Measurements from ENCODE around the gene TBKBP1. TPM values are rescaled to one million over a fixed set of nuclear protein-coding genes. Genes with fewer than 3 reads are reported as not detected.

Gene TBKBP1
- total and polyA plus RNA-seq, 2 donors (not counting 3 experiments of a cell fraction or from before 2014, with no cell fraction given), result 7.0 to 11.7 TPM

GRCh38 chr17:47745037-47745380 is 51.0 kb downstream of the TBKBP1 start:
- Histone ChIP-seq H3K9me3 (replicated peaks; ENCODE audit: control insufficient read depth, insufficient read depth, low read length) (no peaks in the 10 kb centered on the region), H3K4me1 (ENCODE audit: control insufficient read depth, extremely low read depth, insufficient read depth, low read length) (no peaks in the 10 kb centered on the region), H3K4me2 (ENCODE audit: insufficient read depth, low read length) (no peak overlapping the region), H3K36me3 (ENCODE audit: control insufficient read depth in 2 of 2, extremely low read depth in 1 of 2, insufficient read depth in 2 of 2, low read length in 2 of 2) (no peaks in the 10 kb centered on the region), H3K27ac (ENCODE audit: insufficient read depth, low read depth, low read length) (no peak overlapping the region), H2AFZ (ENCODE audit: low read depth, low read length) (no peak overlapping the region), H4K20me1 (replicated peaks; ENCODE audit: control insufficient read depth, extremely low read depth, insufficient read depth, low read length) (no peaks in the 10 kb centered on the region), H3K4me3 (replicated peaks in 1 of 3; ENCODE audit: insufficient read depth in 1 of 3, low read depth in 1 of 3, low read length in 3 of 3) (no peak overlapping the region), H3K79me2 (ENCODE audit: control insufficient read depth, insufficient read depth, low read length) (no peaks in the 10 kb centered on the region), H3K9me1 (replicated peaks; ENCODE audit: control insufficient read depth, extremely low read depth, insufficient read depth, low read length) (no peaks in the 10 kb centered on the region), H3K27me3 (ENCODE audit: control insufficient read depth in 2 of 2, insufficient read depth in 2 of 2, low read length in 2 of 2) (peaks cover 9% of the 10 kb centered on the region in 2 experiments), H3K9ac (replicated peaks; ENCODE audit: extremely low read depth, insufficient read depth, low read length) (no peak overlapping the region)
- ChIA-PET CTCF (interaction anchor here (1.1 kb wide), 1 partner anchor 12 kb away, joined by 3 read pairs; the partner anchor contains the start of gene TBX21), POLR2A (no interaction called here)
- FAIRE-seq, result no peak
- dilution Hi-C loops (cut with MboI; ENCODE audit: extremely low pct_ligation_motif_present, low sequenced_read_pairs), result no loop called here
- DNase-seq (ENCODE audit: low read depth, low spot score), result no peak
- intact Hi-C loops (cut with micrococcal nuclease), result no loop called here
- no TSS peak for BruUV-seq (replicated peaks)
- TF ChIP-seq FOS (IDR thresholded peaks at IDR 0.05; ENCODE audit: borderline replicate concordance, insufficient read depth, low read length) (no peak), POLR2AphosphoS5 (IDR thresholded peaks at IDR 0.05; ENCODE audit: insufficient read depth, low read depth, low read length) (no peak), EZH2 (IDR thresholded peaks at IDR 0.05; ENCODE audit: borderline replicate concordance, low read depth, low read length, severe bottlenecking) (no peak)

- FAIRE-seq, result no peak
- Histone ChIP-seq H2AFZ (ENCODE audit: low read depth, low read length) (no peak overlapping the region), H3K4me1 (ENCODE audit: control insufficient read depth, extremely low read depth, insufficient read depth, low read length) (no peaks in the 10 kb centered on the region), H4K20me1 (replicated peaks; ENCODE audit: control insufficient read depth, extremely low read depth, insufficient read depth, low read length) (no peaks in the 10 kb centered on the region), H3K4me3 (replicated peaks in 1 of 3; ENCODE audit: insufficient read depth in 1 of 3, low read depth in 1 of 3, low read length in 3 of 3) (no peak overlapping the region), H3K27me3 (ENCODE audit: control insufficient read depth in 2 of 2, insufficient read depth in 2 of 2, low read length in 2 of 2) (peaks cover 2 to 9% of the 10 kb centered on the region in 2 experiments), H3K27ac (ENCODE audit: insufficient read depth, low read depth, low read length) (no peak overlapping the region), H3K9ac (replicated peaks; ENCODE audit: extremely low read depth, insufficient read depth, low read length) (no peak overlapping the region), H3K9me1 (replicated peaks; ENCODE audit: control insufficient read depth, extremely low read depth, insufficient read depth, low read length) (no peaks in the 10 kb centered on the region), H3K36me3 (ENCODE audit: control insufficient read depth in 2 of 2, extremely low read depth in 1 of 2, insufficient read depth in 2 of 2, low read length in 2 of 2) (no peaks in the 10 kb centered on the region), H3K9me3 (replicated peaks; ENCODE audit: control insufficient read depth, insufficient read depth, low read length) (no peaks in the 10 kb centered on the region), H3K79me2 (ENCODE audit: control insufficient read depth, insufficient read depth, low read length) (no peaks in the 10 kb centered on the region), H3K4me2 (ENCODE audit: insufficient read depth, low read length) (no peak overlapping the region)
- POLR2A ChIA-PET, result no interaction called here
- intact Hi-C loops (cut with micrococcal nuclease), result no loop called here
- BruUV-seq (replicated peaks), result no TSS peak
- CTCF ChIA-PET, result interaction anchor here (0.6 to 1.3 kb wide), 2 partner anchors 21 to 88 kb away, joined by 3 read pairs; no protein-coding TSS in a partner anchor
- dilution Hi-C loops (cut with MboI; ENCODE audit: extremely low pct_ligation_motif_present, low sequenced_read_pairs), result no loop called here
- DNase-seq (ENCODE audit: low read depth, low spot score), result no peak
- no peak for TF ChIP-seq POLR2A (IDR thresholded peaks at IDR 0.05; ENCODE audit: low read depth, low read length)
- no peak for TF ChIP-seq GATA2 (IDR thresholded peaks at IDR 0.05; ENCODE audit: insufficient read depth, insufficient read length, low read depth, low read length)
- TF ChIP-seq EZH2 (IDR thresholded peaks at IDR 0.05; ENCODE audit: borderline replicate concordance, low read depth, low read length, severe bottlenecking), result no peak
- TF ChIP-seq CTCF (IDR thresholded peaks at IDR 0.05; ENCODE audit: extremely low read depth in 1 of 2, insufficient read depth in 1 of 2, low read depth in 1 of 2, low read length in 2 of 2), result no peak
- TF ChIP-seq FOS (IDR thresholded peaks at IDR 0.05; ENCODE audit: borderline replicate concordance, insufficient read depth, low read length), result no peak
- TF ChIP-seq MAX (IDR thresholded peaks at IDR 0.05; ENCODE audit: insufficient read depth, insufficient read length), result no peak
- no peak for TF ChIP-seq JUN (IDR thresholded peaks at IDR 0.05; ENCODE audit: borderline replicate concordance, insufficient read depth, insufficient read length, low read depth)
- no peak for TF ChIP-seq POLR2AphosphoS5 (IDR thresholded peaks at IDR 0.05; ENCODE audit: insufficient read depth, low read depth, low read length)
- no peak for TF ChIP-seq MYC (IDR thresholded peaks at IDR 0.05; ENCODE audit: low read depth, low read length)
Observed at GRCh38 chr17:47751471-47751870, 57.5 kb downstream of the TBKBP1 start.
